ENCODE data around the gene DGKG.

- TF ChIP-seq POLR2A (IDR thresholded peaks at IDR 0.05; ENCODE audit: low read depth, low read length) = no peak
- TF ChIP-seq POLR2AphosphoS5 (IDR thresholded peaks at IDR 0.05; ENCODE audit: low read depth, low read length) = no peak
Observed at GRCh38 chr3:186311441-186311840, 50.6 kb downstream of the DGKG start.

Measured in GM12892 (cell line).